Loucy (cell line): ENCODE measurements around the gene RRP1B.

Experiments
- H2AFZ ChIP-seq: fragments of 200-600 bp; sonication (generic); 2 replicates; pipeline ENCODE4 v1.6.0; 2016; ENCODE audit warnings: antibody characterized with exemption, mild to moderate bottlenecking, low read length, moderate library complexity
- H3F3A ChIP-seq: fragments of 200-600 bp; 2 replicates; pipeline ENCODE4 v1.6.0; 2016; ENCODE audit warnings: antibody characterized with exemption, low read depth, mild to moderate bottlenecking
- H3K27me3 ChIP-seq: fragments of 200-600 bp; sonication (generic); 2 replicates; pipeline ENCODE4 v1.6.1; 2014; ENCODE audit warnings: low read length, mild to moderate bottlenecking; ENCODE audit not compliant: insufficient read depth, poor library complexity, severe bottlenecking
- H3K36me3 ChIP-seq: fragments of 200-600 bp; sonication (generic); 2 replicates; pipeline ENCODE4 v1.6.1; 2016; ENCODE audit warnings: low read length; ENCODE audit not compliant: insufficient read depth
- H3K4me1 ChIP-seq: fragments of 200-600 bp; sonication (generic); 2 replicates; pipeline ENCODE4 v1.5.1; 2014; ENCODE audit warnings: low read length, mild to moderate bottlenecking; ENCODE audit not compliant: insufficient read depth, poor library complexity, severe bottlenecking
- H3K4me2 ChIP-seq: fragments of 200-600 bp; sonication (generic); 2 replicates; pipeline ENCODE4 v1.6.0; 2014; ENCODE audit warnings: antibody characterized with exemption, low read length, low read depth, mild to moderate bottlenecking; ENCODE audit not compliant: poor library complexity, severe bottlenecking
- H3K4me3 ChIP-seq: fragments of 200-600 bp; sonication (generic); 2 replicates; pipeline ENCODE4 v1.5.1; 2014; ENCODE audit warnings: low read length, mild to moderate bottlenecking, mixed read lengths; ENCODE audit not compliant: poor library complexity, severe bottlenecking
- H3K79me2 ChIP-seq: fragments of 200-600 bp; sonication (generic); 2 replicates; pipeline ENCODE4 v1.6.1; 2014; ENCODE audit warnings: low read length; ENCODE audit not compliant: insufficient read depth
- H3K9ac ChIP-seq: fragments of 200-600 bp; sonication (generic); 2 replicates; pipeline ENCODE4 v1.6.0; 2014; ENCODE audit warnings: mild to moderate bottlenecking, low read depth, low read length, moderate library complexity; ENCODE audit not compliant: poor library complexity, severe bottlenecking
- H3K9me2 ChIP-seq: fragments of 200-600 bp; sonication (generic); replicated peaks from 2 replicates; pipeline ENCODE4 v1.6.1; 2016; ENCODE audit warnings: low read depth, low read length, mixed read lengths
- H3K9me3 ChIP-seq: fragments of 200-600 bp; sonication (generic); 2 replicates; pipeline ENCODE4 v1.6.1; 2014; ENCODE audit warnings: mild to moderate bottlenecking, antibody characterized with exemption, low read length, low read depth; ENCODE audit not compliant: insufficient read depth
- H4K20me1 ChIP-seq: fragments of 200-600 bp; sonication (generic); 2 replicates; pipeline ENCODE4 v1.6.0; 2014; ENCODE audit warnings: antibody characterized with exemption, low read length, mild to moderate bottlenecking; ENCODE audit not compliant: insufficient read depth, poor library complexity, severe bottlenecking
- CTCF ChIP-seq: fragments of 200-600 bp; sonication (generic); conservative IDR thresholded peaks from 2 replicates; pipeline ENCODE4 v1.5.1; 2014; ENCODE audit warnings: mild to moderate bottlenecking, antibody characterized with exemption, low read length
- EZH2phosphoT487 ChIP-seq: fragments of 200-600 bp; IDR thresholded peaks from 2 replicates; pipeline ENCODE4 v1.6.1; 2018; ENCODE audit warnings: antibody characterized with exemption, mild to moderate bottlenecking, moderate library complexity, borderline replicate concordance

RRP1B gene

DNA sequence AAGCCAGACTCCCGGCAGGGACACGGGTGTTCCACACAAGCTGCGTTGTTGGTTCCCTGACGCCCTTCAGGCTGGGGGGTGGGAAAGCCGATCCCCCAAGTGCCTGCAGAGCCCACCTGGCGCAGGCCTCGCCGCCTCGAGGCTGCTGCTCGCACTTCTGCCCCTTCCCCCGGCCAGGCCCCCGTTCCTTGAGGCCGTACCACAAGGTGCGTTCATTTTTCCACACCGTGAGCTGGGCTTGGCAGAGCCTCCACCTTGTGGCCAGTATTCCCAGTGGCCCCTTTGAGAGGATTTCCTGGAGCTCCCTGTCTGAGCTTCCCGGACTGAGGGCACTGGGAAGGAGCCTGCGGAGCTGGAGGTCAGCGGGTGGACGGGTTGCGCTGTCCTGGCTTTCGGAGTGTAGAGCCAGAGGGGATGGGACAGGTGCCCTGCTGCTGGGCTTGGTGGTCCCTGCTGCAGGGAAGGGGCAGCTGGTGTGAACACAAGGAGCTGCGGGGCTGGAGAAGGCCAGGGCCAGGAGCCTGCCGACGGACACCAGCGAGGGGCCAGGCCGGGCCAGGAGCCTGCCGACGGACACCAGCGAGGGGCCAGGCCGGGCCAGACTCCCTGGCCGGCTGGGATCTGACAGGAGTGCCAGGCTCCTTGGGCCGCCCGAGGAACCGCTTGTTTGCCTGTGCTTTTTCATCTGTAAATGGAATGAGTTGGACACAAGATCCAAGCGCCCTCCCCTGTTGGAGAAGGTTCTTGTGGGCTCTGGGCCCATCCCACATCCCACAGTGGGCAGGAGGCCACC, 78.0 kb downstream of the RRP1B start:
- Histone ChIP-seq H3K9ac (no peak overlapping the region), H3K36me3 (peaks cover 14% of the 10 kb centered on the region; the same call in 1 of the 2 replicates), H3K4me2 (no peak overlapping the region), H3F3A (no peaks in the 10 kb centered on the region), H3K9me3 (no peaks in the 10 kb centered on the region), H3K79me2 (peaks cover 5% of the 10 kb centered on the region; the same call in 1 of the 2 replicates), H3K4me3 (no peak overlapping the region), H2AFZ (no peak overlapping the region), H3K27me3 (no peaks in the 10 kb centered on the region), H3K4me1 (no peaks in the 10 kb centered on the region), H4K20me1 (no peaks in the 10 kb centered on the region), H3K9me2 (no peaks in the 10 kb centered on the region)
- TF ChIP-seq CTCF: no peak
- no peak for TF ChIP-seq EZH2phosphoT487

DNA sequence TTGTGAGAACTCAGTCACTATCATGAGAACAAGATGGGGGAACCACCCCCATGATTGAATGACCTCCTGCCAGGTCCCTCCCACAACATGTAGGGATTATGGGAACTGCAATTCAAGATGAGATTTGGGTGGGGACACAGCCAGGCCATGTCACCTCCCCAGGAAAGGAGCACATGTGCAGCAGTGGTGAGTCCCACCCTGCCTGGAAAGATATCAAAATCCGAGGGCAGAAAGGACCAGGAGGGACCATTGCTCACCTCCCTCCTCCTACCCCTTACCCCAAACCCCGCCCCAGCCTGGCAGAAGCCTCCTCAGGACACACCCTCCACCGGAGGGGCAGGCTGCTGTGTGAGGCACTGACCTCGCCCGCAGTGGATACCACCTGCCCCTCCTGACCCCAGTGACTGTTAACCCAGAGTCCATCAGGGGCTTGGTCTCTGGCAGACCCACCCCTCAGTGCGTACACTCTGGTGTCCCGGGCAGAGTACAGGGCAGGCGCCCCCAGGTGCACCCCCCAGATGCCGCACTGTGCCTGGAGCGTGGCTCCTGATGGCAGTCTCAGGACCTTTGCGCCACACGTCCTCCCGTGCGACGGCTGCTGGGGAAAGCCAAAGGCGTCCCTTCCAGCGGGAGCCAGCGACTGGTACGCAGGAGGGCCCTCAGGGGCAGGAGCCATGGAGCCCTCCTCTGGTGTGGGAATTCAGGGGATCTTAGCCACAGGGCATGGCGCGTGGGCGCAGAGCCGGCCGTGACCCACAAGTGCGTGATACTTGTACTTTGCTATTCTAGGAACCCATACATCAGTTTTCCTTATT, 80.5 kb downstream of the RRP1B start:
- Histone ChIP-seq H3K4me3 (no peak overlapping the region), H3K27me3 (no peaks in the 10 kb centered on the region), H3K9me2 (no peaks in the 10 kb centered on the region), H3K9me3 (no peaks in the 10 kb centered on the region), H2AFZ (no peak overlapping the region), H3F3A (no peaks in the 10 kb centered on the region), H3K79me2 (no peaks in the 10 kb centered on the region; the same call in 1 of the 2 replicates), H3K4me2 (no peak overlapping the region), H4K20me1 (no peaks in the 10 kb centered on the region), H3K36me3 (peaks cover 20% of the 10 kb centered on the region; the same call in 1 of the 2 replicates), H3K9ac (no peak overlapping the region), H3K4me1 (no peaks in the 10 kb centered on the region)
- TF ChIP-seq CTCF: no peak
- no peak for TF ChIP-seq EZH2phosphoT487

DNA sequence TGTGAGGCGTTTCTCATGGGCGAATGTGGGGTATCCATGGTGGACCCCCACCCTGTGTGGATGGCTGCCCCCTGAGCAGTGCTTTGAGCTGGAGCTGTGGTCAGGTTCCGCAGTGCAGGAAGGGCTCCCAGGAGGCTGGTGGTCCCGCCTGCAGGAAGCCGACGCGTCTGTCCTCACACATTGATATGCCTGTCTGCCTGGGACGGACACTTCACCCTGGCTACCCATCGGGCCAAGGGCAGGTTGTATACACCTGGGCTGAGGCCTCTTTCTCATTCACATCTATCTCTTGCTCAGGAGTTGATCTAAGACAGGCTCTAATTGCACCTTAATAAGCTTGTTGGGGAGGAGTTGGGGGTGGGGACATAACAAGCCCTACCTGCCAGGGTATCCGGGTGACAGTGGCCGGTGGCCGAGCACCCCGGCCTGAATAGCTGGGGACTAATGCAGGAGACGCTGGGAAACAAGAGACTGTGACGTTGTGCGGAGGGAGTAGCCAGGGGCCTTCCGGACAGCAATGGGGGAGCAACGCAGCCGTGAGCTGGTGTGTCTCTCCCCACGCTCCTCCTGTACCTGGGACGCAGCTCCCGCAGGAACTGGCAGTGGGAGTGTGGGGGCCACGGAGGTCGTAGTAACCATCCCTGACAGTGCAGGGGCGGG, 81.3 kb downstream of the RRP1B start:
- H3K79me2 ChIP-seq: no peaks in the 10 kb centered on the region; the same call in 1 of the 2 replicates
- no peaks in the 10 kb centered on the region for H3K9me2 ChIP-seq
- TF ChIP-seq CTCF: no peak
- no peak for TF ChIP-seq EZH2phosphoT487
- no peak overlapping the region for H3K4me2 ChIP-seq
- peaks cover 21% of the 10 kb centered on the region; the same call in 1 of the 2 replicates for H3K36me3 ChIP-seq
- H3K9me3 ChIP-seq: no peaks in the 10 kb centered on the region
- H4K20me1 ChIP-seq: no peaks in the 10 kb centered on the region
- H3K4me1 ChIP-seq: no peaks in the 10 kb centered on the region
- no peaks in the 10 kb centered on the region for H3F3A ChIP-seq
- no peaks in the 10 kb centered on the region for H3K27me3 ChIP-seq
- H3K4me3 ChIP-seq: no peak overlapping the region
- no peak overlapping the region for H2AFZ ChIP-seq
- no peak overlapping the region for H3K9ac ChIP-seq
